NCI-H187 (cell line): ENCODE measurements around the gene PTPRJ.

Source experiments
- DNase-seq, 2 experiments: peaks; one replicate each; lab custom pipeline; 2025; lab: John Stamatoyannopoulos, UW

PTPRJ gene

GRCh38 chr11:48094643-48095339 lies 114.4 kb downstream of the PTPRJ start:
- DNase-seq: no peak

- DNase-seq: no peak
Measured at GRCh38 chr11:48095779-48096470, 115.6 kb downstream of the PTPRJ start.

GRCh38 chr11:48096588-48097525 lies 116.5 kb downstream of the PTPRJ start:
- DNase-seq: no peak

GRCh38 chr11:48098024-48098423 lies 117.7 kb downstream of the PTPRJ start:
- DNase-seq: no peak

GRCh38 chr11:48099916-48100446 lies 119.6 kb downstream of the PTPRJ start:
- no peak for DNase-seq

GRCh38 chr11:48101044-48101733 lies 120.8 kb downstream of the PTPRJ start:
- DNase-seq: no peak

GRCh38 chr11:48101958-48102357 lies 121.6 kb downstream of the PTPRJ start:
- DNase-seq: no peak

GRCh38 chr11:48103621-48104567 lies 123.5 kb downstream of the PTPRJ start:
- DNase-seq: peak in 1 of 2 experiments; percentile 44

- no peak for DNase-seq
Measured at GRCh38 chr11:48104568-48104924, 124.2 kb downstream of the PTPRJ start.

GRCh38 chr11:48105096-48105990 lies 125.0 kb downstream of the PTPRJ start:
- no peak for DNase-seq

GRCh38 chr11:48106166-48106565 lies 125.8 kb downstream of the PTPRJ start:
- no peak for DNase-seq

- DNase-seq: no peak
Measured at GRCh38 chr11:48107188-48107704, 126.9 kb downstream of the PTPRJ start.

GRCh38 chr11:48108231-48109045 lies 128.1 kb downstream of the PTPRJ start:
- no peak for DNase-seq

- DNase-seq: peak; percentile 27 to 58
Measured at GRCh38 chr11:48109046-48109666, 128.8 kb downstream of the PTPRJ start.

GRCh38 chr11:48110509-48110766 lies 130.1 kb downstream of the PTPRJ start:
- DNase-seq: no peak

GRCh38 chr11:48111891-48112290 lies 131.5 kb downstream of the PTPRJ start:
- DNase-seq: no peak

GRCh38 chr11:48114740-48115139 lies 134.4 kb downstream of the PTPRJ start:
- DNase-seq: no peak
